OCI-LY7 (cell line): ENCODE results near the gene PYGL. TPM values are rescaled to one million over a fixed set of nuclear protein-coding genes. Genes with fewer than 3 reads are reported as not detected.

Experiments
- BruUV-seq: library from RNA; stranded (reverse); fragments of 400-500 nt; replicated peaks from 2 replicates; lab custom pipeline; 2021; lab: Mats Ljungman, UMichigan
- CTCF ChIA-PET: fragments of 300-600 bp; sonication (Branson Sonifier 250); formaldehyde crosslinking; loops from one replicate; lab custom pipeline; 2022; ENCODE audit warnings: antibody characterized with exemption; ENCODE audit not compliant: unreplicated experiment; lab: Charles Lee
- POLR2A ChIA-PET: fragments of 300-600 bp; sonication (Branson Sonifier 250); formaldehyde crosslinking; loops from one replicate; lab custom pipeline; 2022; ENCODE audit warnings: antibody characterized with exemption; lab: Charles Lee
- DNase-seq: peaks from one replicate; pipeline ENCODE4 v3.0.0-alpha.2; 2015; ENCODE audit warnings: low spot score
- H2AFZ ChIP-seq: fragments of 200-600 bp; sonication (generic), shearing (Covaris generic); 2 replicates; pipeline ENCODE4 v1.6.1; 2014; ENCODE audit warnings: mild to moderate bottlenecking, antibody characterized with exemption, low read length, moderate library complexity
- H3K27ac ChIP-seq: fragments of 200-600 bp; sonication (generic); 2 replicates; pipeline ENCODE4 v1.5.1; 2014; ENCODE audit warnings: mixed run types, low read depth, mild to moderate bottlenecking, moderate library complexity, low read length, inconsistent platforms; ENCODE audit not compliant: poor library complexity, severe bottlenecking
- H3K36me3 ChIP-seq: fragments of 200-600 bp; sonication (generic); 2 replicates; pipeline ENCODE4 v1.6.1; 2014; ENCODE audit warnings: mild to moderate bottlenecking, antibody characterized with exemption, low read length, moderate library complexity, mixed read lengths; ENCODE audit not compliant: insufficient read depth
- H3K4me1 ChIP-seq: fragments of 200-600 bp; sonication (generic); 2 replicates; pipeline ENCODE4 v1.5.1; 2014; ENCODE audit warnings: mild to moderate bottlenecking, low read length; ENCODE audit not compliant: insufficient read depth, poor library complexity, severe bottlenecking
- H3K4me2 ChIP-seq: fragments of 200-600 bp; sonication (generic); 2 replicates; pipeline ENCODE4 v1.6.1; 2014; ENCODE audit warnings: mild to moderate bottlenecking, low read length
- H3K4me3 ChIP-seq: fragments of 200-600 bp; sonication (generic); 2 replicates; pipeline ENCODE4 v1.5.1; 2014; ENCODE audit warnings: mild to moderate bottlenecking, low read depth, low read length; ENCODE audit not compliant: poor library complexity, severe bottlenecking
- H3K79me2 ChIP-seq: fragments of 200-600 bp; sonication (generic); 2 replicates; pipeline ENCODE4 v1.6.1; 2016; ENCODE audit warnings: low read depth, mild to moderate bottlenecking, low read length, moderate library complexity, mixed read lengths; ENCODE audit not compliant: insufficient read depth
- H3K9me2 ChIP-seq: fragments of 200-600 bp; sonication (generic); 2 replicates; pipeline ENCODE4 v1.6.1; 2016; ENCODE audit warnings: mild to moderate bottlenecking, low read length, mixed read lengths; ENCODE audit not compliant: insufficient read depth
- H3K9me3 ChIP-seq: fragments of 200-600 bp; sonication (generic); 2 replicates; pipeline ENCODE4 v1.6.1; 2014; ENCODE audit warnings: mild to moderate bottlenecking, mixed run types, low read length, mixed read lengths
- H4K20me1 ChIP-seq: fragments of 200-600 bp; sonication (generic); 2 replicates; pipeline ENCODE4 v1.6.1; 2014; ENCODE audit warnings: mild to moderate bottlenecking, antibody characterized with exemption, low read length, moderate library complexity, mixed read lengths; ENCODE audit not compliant: insufficient read depth
- EZH2phosphoT487 ChIP-seq: fragments of 200-600 bp; sonication (generic); IDR thresholded peaks from 2 replicates; pipeline ENCODE4 v1.6.1; 2018; ENCODE audit warnings: low read depth, borderline replicate concordance, mild to moderate bottlenecking, mixed run types, antibody characterized with exemption, low read length, moderate library complexity, mixed read lengths
- intact Hi-C: fragments of 100-400 bp; cut with micrococcal nuclease; formaldehyde crosslinking; loops from one replicate; pipeline ENCODE4 v1.10.0; 2022; ENCODE audit not compliant: unreplicated experiment
- total RNA-seq, 2 experiments: library from RNA; depleted of rRNA in 1 of 2; stranded (reverse); fragments of >200 nt in 1 of 2; shearing (Covaris generic) in 1 of 2; gene quantifications; 2 replicates each; pipeline ENCODE4 v1.2.3, GENCODE V29; 2014 to 2022
- TF ChIP-seq, protein P1 (sequence below): fragments of 200-600 bp; sonication (generic); conservative IDR thresholded peaks from 2 replicates; pipeline ENCODE4 v1.5.1; 2014; ENCODE audit warnings: mild to moderate bottlenecking, antibody characterized with exemption, low read length, moderate library complexity, mixed read lengths

Gene PYGL
- total RNA-seq, 2 experiments from 2014 or later = 2.8 to 3.3 TPM

- no peaks in the 10 kb centered on the region for H3K79me2 ChIP-seq
- no peak overlapping the region for H3K27ac ChIP-seq
- no peak for TF ChIP-seq EZH2phosphoT487
- H3K9me3 ChIP-seq = no peaks in the 10 kb centered on the region
- intact Hi-C loops = no loop called here
- POLR2A ChIA-PET = interaction anchor here (0.8 kb wide), 1 partner anchor 20 kb away, joined by 3 read pairs; no protein-coding TSS in a partner anchor
- H3K9me2 ChIP-seq = no peaks in the 10 kb centered on the region
- no peak for DNase-seq
- CTCF ChIA-PET = no interaction called here
- peaks cover 16% of the 10 kb centered on the region for H3K4me1 ChIP-seq
- no peak overlapping the region for H3K4me3 ChIP-seq
- no peaks in the 10 kb centered on the region for H4K20me1 ChIP-seq
- H3K4me2 ChIP-seq = no peak overlapping the region
- H2AFZ ChIP-seq = no peak overlapping the region
- BruUV-seq = no TSS peak
- H3K36me3 ChIP-seq = no peaks in the 10 kb centered on the region
Observed at GRCh38 chr14:50979941-50980850, 35.9 kb upstream of the PYGL start.

DNA sequence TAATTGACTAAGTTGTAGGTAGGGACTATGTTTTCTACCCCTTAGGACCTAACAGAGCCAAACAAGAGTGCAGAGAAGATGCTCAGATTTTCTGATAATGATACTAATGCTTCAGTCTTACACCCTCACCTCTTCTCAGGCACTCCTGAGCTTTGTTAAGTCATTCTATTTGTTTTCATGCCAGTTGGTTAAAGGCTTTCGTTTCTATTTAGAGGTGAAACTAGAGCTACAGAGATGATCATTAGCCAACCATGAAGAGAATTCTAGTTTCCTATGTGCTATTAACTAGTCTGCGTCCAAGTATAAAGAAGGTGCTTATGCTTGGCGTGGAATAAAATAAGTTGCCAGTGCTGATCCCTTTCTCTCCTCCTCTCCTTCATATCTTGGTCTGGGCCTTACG, 34.6 kb upstream of the PYGL start:
- Histone ChIP-seq H3K9me3 (no peaks in the 10 kb centered on the region), H3K36me3 (no peaks in the 10 kb centered on the region), H2AFZ (peak overlapping the region; percentile 22; the same call in 1 of the 2 replicates), H3K79me2 (no peaks in the 10 kb centered on the region), H3K27ac (no peak overlapping the region), H3K4me3 (peak overlapping the region; percentile 10), H3K4me1 (peaks cover 16% of the 10 kb centered on the region), H3K4me2 (peak overlapping the region; percentile 38), H4K20me1 (no peaks in the 10 kb centered on the region), H3K9me2 (no peaks in the 10 kb centered on the region)
- POLR2A ChIA-PET = interaction anchor here (0.6 to 1.6 kb wide), 8 partner anchors 10 to 194 kb away, joined by 3 to 6 read pairs (median 3); no protein-coding TSS in a partner anchor
- intact Hi-C loops = no loop called here
- TF ChIP-seq EZH2phosphoT487 = no peak
- BruUV-seq = no TSS peak
- peak; percentile 21 for DNase-seq
- CTCF ChIA-PET = interaction anchor here (0.7 kb wide), 1 partner anchor 16 kb away, joined by 3 read pairs; no protein-coding TSS in a partner anchor

- no peak for DNase-seq
- BruUV-seq = no TSS peak
- no peaks in the 10 kb centered on the region for H3K9me2 ChIP-seq
- no peak for TF ChIP-seq EZH2phosphoT487
- TF ChIP-seq, protein P1, sequence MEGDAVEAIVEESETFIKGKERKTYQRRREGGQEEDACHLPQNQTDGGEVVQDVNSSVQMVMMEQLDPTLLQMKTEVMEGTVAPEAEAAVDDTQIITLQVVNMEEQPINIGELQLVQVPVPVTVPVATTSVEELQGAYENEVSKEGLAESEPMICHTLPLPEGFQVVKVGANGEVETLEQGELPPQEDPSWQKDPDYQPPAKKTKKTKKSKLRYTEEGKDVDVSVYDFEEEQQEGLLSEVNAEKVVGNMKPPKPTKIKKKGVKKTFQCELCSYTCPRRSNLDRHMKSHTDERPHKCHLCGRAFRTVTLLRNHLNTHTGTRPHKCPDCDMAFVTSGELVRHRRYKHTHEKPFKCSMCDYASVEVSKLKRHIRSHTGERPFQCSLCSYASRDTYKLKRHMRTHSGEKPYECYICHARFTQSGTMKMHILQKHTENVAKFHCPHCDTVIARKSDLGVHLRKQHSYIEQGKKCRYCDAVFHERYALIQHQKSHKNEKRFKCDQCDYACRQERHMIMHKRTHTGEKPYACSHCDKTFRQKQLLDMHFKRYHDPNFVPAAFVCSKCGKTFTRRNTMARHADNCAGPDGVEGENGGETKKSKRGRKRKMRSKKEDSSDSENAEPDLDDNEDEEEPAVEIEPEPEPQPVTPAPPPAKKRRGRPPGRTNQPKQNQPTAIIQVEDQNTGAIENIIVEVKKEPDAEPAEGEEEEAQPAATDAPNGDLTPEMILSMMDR = no peak
- peak overlapping the region; percentile 38 for H3K4me2 ChIP-seq
- CTCF ChIA-PET = interaction anchor here (0.7 kb wide), 1 partner anchor 16 kb away, joined by 3 read pairs; no protein-coding TSS in a partner anchor
- no peaks in the 10 kb centered on the region for H3K36me3 ChIP-seq
- POLR2A ChIA-PET = interaction anchor here (0.6 to 1.6 kb wide), 9 partner anchors 10 to 194 kb away, joined by 3 to 6 read pairs (median 3); no protein-coding TSS in a partner anchor
- H3K4me3 ChIP-seq = no peak overlapping the region
- peaks cover 16% of the 10 kb centered on the region for H3K4me1 ChIP-seq
- no peak overlapping the region for H2AFZ ChIP-seq
- no peaks in the 10 kb centered on the region for H4K20me1 ChIP-seq
- intact Hi-C loops = no loop called here
- H3K9me3 ChIP-seq = no peaks in the 10 kb centered on the region
- no peak overlapping the region for H3K27ac ChIP-seq
- H3K79me2 ChIP-seq = no peaks in the 10 kb centered on the region
Observed at GRCh38 chr14:50978529-50978871, 34.2 kb upstream of the PYGL start.
